ENCODE results near the gene PRUNE1. TPM values are rescaled to one million over a fixed set of nuclear protein-coding genes. Genes with fewer than 3 reads are reported as not detected.

PRUNE1 gene
- total RNA-seq, 1 experiment from 2014 or later, result 19.3 TPM

DNA sequence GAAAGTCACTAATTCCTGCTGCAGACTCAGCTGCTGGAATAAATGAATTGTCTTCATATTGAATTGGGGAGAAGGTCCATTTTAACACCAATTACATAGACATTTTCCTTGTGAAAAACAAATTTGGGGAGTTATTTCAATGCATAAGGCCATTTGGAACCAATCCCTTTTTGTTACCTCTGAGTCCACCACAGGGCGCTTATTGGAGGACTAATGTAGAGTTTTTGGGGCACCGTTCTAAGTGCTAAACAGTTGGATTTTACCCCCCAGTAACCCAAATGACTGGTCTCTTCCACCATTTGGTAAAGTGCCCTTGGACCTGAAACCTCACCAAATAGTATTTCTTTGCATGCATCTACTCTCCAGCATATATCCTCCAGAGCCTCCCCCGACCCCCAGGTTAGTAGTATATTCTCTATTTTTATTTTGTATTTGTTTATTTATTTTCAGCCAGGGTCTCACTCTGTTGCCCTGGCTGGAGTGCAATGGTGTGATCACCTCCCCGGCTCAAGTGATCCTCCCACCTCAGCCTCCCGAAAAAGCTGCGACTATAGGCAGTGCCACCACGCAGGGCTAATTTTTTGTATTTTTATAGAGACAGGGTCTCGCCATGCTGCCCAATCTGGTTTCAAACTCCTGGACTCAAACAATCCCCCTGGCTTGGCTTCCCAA, 1.6 kb downstream of the PRUNE1 start:
- Histone ChIP-seq H3K27me3 (replicated peaks; ENCODE audit: insufficient read depth, low read depth, low read length, poor library complexity) (no peaks in the 10 kb centered on the region), H3K9me3 (ENCODE audit: low read depth, low read length, poor library complexity, severe bottlenecking) (no peaks in the 10 kb centered on the region), H3K4me3 (ENCODE audit: low read depth, low read length, poor library complexity, severe bottlenecking) (peak overlapping the region; percentile 95), H3K36me3 (ENCODE audit: insufficient read depth, low read length, poor library complexity, severe bottlenecking) (no peaks in the 10 kb centered on the region), H3K4me1 (ENCODE audit: insufficient read depth, low read length, poor library complexity, severe bottlenecking) (peaks cover 24% of the 10 kb centered on the region), H3K27ac (ENCODE audit: low read depth, low read length, poor library complexity, severe bottlenecking) (no peak overlapping the region)
- intact Hi-C loops (cut with micrococcal nuclease; ENCODE audit: unreplicated experiment), result no loop called here
- CTCF ChIA-PET, result no interaction called here
- DNase-seq (ENCODE audit: low spot score), result no peak
- BruUV-seq (replicated peaks), result no TSS peak
- TF ChIP-seq EZH2 (IDR thresholded peaks at IDR 0.05; ENCODE audit: borderline replicate concordance, low read depth, low read length, poor library complexity, severe bottlenecking), result no peak
- TF ChIP-seq, protein P1, sequence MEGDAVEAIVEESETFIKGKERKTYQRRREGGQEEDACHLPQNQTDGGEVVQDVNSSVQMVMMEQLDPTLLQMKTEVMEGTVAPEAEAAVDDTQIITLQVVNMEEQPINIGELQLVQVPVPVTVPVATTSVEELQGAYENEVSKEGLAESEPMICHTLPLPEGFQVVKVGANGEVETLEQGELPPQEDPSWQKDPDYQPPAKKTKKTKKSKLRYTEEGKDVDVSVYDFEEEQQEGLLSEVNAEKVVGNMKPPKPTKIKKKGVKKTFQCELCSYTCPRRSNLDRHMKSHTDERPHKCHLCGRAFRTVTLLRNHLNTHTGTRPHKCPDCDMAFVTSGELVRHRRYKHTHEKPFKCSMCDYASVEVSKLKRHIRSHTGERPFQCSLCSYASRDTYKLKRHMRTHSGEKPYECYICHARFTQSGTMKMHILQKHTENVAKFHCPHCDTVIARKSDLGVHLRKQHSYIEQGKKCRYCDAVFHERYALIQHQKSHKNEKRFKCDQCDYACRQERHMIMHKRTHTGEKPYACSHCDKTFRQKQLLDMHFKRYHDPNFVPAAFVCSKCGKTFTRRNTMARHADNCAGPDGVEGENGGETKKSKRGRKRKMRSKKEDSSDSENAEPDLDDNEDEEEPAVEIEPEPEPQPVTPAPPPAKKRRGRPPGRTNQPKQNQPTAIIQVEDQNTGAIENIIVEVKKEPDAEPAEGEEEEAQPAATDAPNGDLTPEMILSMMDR (conservative IDR thresholded peaks at IDR 0.05; ENCODE audit: low read depth, low read length), result no peak
- POLR2A ChIA-PET (ENCODE audit: low non-redundant PET), result no interaction called here

DNA sequence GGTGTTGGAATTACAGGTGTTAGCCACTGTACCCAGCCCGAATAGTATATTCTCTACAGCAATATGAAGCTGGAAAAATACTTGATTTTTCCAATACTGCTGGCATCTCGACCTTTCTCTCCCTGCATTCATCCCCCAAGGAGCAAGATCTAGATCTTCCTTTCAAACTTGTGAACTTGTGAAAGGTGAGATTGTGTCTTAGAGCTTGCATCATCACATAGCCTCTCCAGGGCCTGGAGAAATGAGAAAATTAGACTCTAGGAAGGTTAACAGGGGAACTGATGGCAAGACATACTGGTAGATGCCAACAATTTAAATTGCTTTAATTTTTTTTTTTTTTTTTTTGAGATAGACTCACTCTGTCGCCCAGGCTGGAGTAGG, 2.1 kb downstream of the PRUNE1 start:
- Histone ChIP-seq H3K36me3 (ENCODE audit: insufficient read depth, low read length, poor library complexity, severe bottlenecking) (no peaks in the 10 kb centered on the region), H3K9me3 (ENCODE audit: low read depth, low read length, poor library complexity, severe bottlenecking) (no peaks in the 10 kb centered on the region), H3K27ac (ENCODE audit: low read depth, low read length, poor library complexity, severe bottlenecking) (no peak overlapping the region), H3K4me3 (ENCODE audit: low read depth, low read length, poor library complexity, severe bottlenecking) (no peak overlapping the region), H3K27me3 (replicated peaks; ENCODE audit: insufficient read depth, low read depth, low read length, poor library complexity) (no peaks in the 10 kb centered on the region), H3K4me1 (ENCODE audit: insufficient read depth, low read length, poor library complexity, severe bottlenecking) (peaks cover 23% of the 10 kb centered on the region)
- intact Hi-C loops (cut with micrococcal nuclease; ENCODE audit: unreplicated experiment), result no loop called here
- no TSS peak for BruUV-seq (replicated peaks)
- ChIA-PET POLR2A (ENCODE audit: low non-redundant PET) (no interaction called here), CTCF (no interaction called here)
- no peak for TF ChIP-seq EZH2 (IDR thresholded peaks at IDR 0.05; ENCODE audit: borderline replicate concordance, low read depth, low read length, poor library complexity, severe bottlenecking)
- TF ChIP-seq, protein P1 (conservative IDR thresholded peaks at IDR 0.05; ENCODE audit: low read depth, low read length), result no peak
- DNase-seq (ENCODE audit: low spot score), result no peak

DNA sequence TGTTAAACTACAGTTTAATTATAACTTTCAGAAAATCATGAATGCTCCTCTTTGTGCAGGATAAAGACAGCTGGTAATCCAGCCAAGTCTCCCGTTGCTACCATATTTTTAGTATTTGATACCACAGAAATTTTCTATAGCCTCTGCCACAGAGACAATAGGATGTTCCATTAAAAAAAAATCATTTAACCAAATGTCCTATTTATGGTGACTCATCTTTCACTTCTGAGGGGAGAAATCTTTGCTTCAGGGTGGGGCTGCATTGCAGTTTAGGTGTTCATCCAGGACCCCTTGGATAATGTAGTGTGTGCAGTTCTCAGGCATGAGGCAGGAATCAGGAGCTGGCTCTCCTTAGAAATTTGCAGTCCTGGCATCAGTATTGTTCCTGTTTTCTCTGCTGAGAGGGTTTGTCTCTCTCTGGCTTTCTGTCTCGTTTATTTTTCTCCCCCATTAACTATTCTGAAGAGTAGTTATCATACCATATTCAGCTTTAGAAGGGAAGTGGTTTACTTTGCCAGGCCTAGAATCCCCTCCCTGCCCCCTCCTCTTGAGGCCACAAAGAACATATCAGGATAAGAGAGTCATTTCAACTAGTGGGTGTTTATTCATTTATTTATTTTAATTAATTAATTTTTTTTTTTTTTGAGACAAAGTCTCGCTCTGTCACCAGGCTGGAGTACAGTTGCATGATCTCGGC, 3.1 kb downstream of the PRUNE1 start:
- no peaks in the 10 kb centered on the region for H3K36me3 ChIP-seq (ENCODE audit: insufficient read depth, low read length, poor library complexity, severe bottlenecking)
- H3K27ac ChIP-seq (ENCODE audit: low read depth, low read length, poor library complexity, severe bottlenecking), result no peak overlapping the region
- TF ChIP-seq, protein P1 (conservative IDR thresholded peaks at IDR 0.05; ENCODE audit: low read depth, low read length), result no peak
- no peak for TF ChIP-seq EZH2 (IDR thresholded peaks at IDR 0.05; ENCODE audit: borderline replicate concordance, low read depth, low read length, poor library complexity, severe bottlenecking)
- intact Hi-C loops (cut with micrococcal nuclease; ENCODE audit: unreplicated experiment), result no loop called here
- no peak for DNase-seq (ENCODE audit: low spot score)
- H3K9me3 ChIP-seq (ENCODE audit: low read depth, low read length, poor library complexity, severe bottlenecking), result no peaks in the 10 kb centered on the region
- no peaks in the 10 kb centered on the region for H3K27me3 ChIP-seq (replicated peaks; ENCODE audit: insufficient read depth, low read depth, low read length, poor library complexity)
- CTCF ChIA-PET, result no interaction called here
- no TSS peak for BruUV-seq (replicated peaks)
- peaks cover 19% of the 10 kb centered on the region for H3K4me1 ChIP-seq (ENCODE audit: insufficient read depth, low read length, poor library complexity, severe bottlenecking)
- POLR2A ChIA-PET (ENCODE audit: low non-redundant PET), result no interaction called here
- no peak overlapping the region for H3K4me3 ChIP-seq (ENCODE audit: low read depth, low read length, poor library complexity, severe bottlenecking)
